ELR (cell line): ENCODE measurements around the gene KIF16B.
"Not testable (repeated sequence)": the region's sequence is repeated elsewhere in the genome, so short reads cannot be mapped to it uniquely, and the experiment has no call there.

Experiments
- DNase-seq: peaks from one replicate; pipeline ENCODE4 v3.0.0-alpha.2; 2015; ENCODE audit warnings: low read depth

The KIF16B gene

DNA sequence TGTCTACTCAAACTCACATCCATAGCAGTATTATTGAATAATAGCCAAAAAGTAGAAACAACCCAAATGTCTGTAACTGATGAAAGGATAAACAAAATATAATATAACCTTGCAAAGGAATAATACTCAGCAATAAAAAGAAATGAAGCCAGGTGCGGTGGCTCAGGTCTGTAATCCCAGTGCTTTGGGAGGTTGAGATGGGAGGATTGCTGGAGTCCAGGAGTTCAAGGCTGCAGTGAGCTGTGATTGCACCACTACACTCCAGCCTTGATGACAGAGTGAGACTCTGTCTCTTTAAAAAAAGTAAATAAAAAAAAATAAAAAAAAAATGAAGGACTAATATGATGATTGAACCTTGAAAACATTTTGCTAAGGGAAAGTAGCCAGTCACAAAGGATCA, 22.1 kb upstream of the KIF16B start:
- no peak for DNase-seq

DNA sequence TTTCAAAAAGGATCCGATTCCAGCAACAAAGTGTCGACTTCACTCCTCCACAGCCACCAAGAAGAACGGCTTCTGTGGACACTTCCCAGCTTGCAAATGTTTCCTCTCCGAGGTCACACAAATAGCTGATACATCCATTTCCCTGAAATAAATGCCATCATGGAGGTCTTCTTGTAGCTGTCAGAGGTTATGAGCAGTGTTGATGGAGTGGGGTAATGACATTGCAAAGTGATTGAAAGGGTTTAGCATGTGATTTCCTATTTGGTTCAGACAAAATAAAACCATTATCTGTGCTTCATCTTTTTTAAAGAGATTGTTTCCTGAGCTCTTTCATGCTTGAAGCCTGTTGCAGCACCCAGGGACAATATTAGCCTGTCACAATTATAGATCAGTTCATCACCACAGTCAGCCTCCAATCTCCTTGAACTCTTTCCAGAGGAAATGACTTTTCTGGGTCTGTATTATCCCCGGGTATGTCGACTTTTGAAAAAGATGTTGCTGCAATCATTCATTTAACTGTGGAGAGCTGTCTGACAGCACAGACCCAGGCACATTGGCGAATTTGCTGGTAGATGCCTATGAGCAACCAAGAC, 16.9 kb upstream of the KIF16B start:
- no peak for DNase-seq

DNA sequence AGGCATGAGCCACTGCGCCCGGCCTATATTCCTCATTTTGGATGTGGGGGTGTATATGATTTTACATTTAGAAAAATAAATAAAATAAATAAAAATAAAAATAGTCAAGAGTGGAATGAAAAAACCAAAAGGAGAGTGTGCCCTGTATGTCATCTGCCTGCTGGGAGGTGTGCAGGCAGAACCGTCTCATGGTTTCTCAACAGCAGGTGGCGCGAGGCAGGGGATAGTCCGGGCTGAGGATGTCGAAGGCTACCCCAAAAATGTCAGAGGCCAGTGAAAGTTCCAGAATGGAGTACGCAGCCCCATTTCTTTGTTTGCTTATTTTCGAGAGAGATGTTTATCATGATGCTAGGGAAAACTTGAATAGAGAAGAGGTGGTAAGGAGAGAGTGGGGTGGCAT, 16.4 kb upstream of the KIF16B start:
- DNase-seq = no peak

DNA sequence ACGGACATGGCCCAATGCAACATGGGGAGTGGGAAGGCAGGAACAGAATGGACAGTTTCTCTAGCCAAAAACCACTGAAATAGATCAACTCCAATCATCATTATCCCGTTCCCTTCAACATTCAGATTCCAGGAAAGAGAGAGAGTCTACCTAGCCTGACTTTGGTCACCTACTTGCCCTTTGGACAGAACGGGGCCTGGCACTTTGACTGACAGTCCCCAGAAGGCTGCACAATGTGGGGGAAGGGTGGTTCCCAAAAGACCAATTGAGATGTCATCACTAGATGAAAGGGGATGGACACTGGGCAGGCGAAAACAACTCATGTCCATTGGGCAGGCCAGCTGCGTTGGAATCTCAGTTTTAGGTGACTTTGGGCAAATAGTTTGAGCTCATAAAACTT, 15.0 kb upstream of the KIF16B start:
- DNase-seq = no peak

DNA sequence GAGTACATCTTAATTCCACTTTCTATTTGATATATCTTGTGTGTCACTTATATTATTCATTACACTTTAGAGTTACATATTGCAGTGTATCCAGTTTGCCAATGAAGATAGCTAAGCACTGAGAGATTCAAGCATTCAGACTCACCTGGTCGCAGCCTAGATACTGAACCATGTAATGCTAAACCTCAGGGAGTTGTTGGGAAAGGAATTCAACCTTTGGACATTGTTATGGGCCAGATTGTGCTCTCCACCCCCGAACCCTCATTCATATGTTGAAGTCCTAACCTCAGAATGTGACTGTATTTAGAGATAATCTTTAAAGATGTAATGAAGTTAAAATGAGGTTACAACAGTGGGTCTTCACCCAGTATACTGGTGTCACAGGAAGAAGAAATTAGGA, 13.8 kb upstream of the KIF16B start:
- no peak for DNase-seq

DNA sequence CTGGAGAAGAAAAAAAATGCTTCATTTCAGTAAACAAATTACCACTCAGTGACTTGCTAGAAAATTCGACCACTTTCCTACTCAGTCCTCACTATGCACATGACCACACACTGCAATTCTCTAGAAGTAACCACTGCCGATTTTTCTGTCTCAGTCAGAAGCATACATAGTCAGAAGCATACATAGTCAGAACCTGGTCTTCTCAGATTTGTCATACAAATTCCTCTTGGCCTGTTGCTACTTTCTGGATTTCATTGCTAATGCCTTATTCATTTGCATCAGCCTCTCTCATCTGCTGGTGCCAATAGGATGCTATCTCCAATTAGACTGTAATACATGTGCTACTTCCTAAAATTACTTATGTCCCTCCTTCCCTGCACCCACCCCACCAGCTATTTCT, 10.2 kb upstream of the KIF16B start:
- DNase-seq = no peak

DNA sequence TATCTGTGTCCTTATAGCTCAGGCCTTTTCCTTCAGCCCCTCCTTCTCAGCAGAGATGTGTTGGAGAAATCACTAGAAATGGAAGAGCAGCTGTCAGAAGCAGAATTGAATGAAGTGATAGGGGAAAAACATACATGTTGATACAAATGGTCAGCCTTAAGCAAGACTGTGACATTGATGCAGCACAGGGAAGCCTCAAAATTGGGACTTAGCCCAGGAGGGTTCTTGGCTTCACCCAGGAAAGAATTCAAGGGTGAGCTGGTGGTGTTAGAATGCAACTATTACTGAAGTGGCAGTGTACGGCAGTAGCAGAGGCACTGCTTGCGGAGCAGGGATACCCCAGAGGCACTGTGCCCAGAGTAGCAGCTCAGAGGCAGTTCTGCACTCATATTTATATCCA, 8.0 kb upstream of the KIF16B start:
- no peak for DNase-seq

DNA sequence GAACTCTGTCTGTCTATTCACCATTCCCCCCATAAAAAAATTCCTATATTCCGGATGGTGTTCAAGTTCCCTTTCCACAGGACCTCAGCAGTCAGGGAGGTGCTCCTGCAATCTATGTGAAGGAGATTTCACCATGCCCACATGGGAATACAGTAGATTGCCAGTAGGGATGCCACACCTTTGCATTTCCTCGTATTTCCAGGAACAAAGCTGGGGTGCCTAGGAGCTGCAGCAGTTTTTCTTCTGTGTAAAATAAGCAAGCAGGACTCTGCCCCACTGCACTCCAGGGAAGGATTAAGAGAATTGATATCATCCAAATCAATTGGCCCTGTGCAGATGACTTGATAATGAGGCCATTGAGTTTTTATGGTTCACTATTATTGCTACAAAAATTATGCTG, 7.4 kb upstream of the KIF16B start:
- no peak for DNase-seq

DNA sequence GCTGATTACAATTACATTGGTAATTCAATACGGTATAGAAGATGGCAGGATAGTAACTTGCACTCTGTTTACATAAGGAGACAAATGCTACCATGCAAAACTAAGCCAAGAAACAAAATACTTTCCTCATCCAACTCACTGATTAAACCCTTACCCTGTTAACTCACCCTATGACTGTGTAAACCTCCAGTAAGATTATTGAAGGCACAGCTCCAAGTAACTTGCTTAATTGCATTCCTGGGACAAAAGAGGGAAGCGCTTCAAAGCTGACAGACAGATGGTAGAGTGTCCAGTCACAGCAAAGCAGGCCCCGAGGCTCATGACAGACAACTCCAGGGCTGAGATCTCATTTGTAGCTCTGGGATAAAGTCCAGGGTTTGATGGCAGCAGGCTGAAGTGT, 6.9 kb upstream of the KIF16B start:
- peak; percentile 27 for DNase-seq

DNA sequence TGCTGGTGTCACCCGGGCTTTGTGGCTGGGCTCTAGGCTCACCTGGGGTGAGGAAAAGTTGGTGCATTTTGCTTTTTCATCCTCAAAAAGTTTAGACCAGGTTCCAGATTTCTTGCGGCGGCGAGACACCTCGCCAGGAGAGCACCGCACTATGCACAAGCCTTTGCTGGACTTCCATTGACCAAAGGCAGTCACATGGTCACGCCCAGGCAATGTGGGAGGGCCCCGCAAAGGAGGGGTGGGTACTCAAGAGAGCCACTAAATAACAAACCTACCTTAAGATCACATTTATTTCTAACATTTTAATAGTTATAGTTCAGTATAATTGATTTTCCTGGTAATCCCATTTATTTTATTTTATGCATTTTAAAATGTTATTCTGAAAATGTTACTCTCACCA, 3.0 kb upstream of the KIF16B start:
- no peak for DNase-seq

DNA sequence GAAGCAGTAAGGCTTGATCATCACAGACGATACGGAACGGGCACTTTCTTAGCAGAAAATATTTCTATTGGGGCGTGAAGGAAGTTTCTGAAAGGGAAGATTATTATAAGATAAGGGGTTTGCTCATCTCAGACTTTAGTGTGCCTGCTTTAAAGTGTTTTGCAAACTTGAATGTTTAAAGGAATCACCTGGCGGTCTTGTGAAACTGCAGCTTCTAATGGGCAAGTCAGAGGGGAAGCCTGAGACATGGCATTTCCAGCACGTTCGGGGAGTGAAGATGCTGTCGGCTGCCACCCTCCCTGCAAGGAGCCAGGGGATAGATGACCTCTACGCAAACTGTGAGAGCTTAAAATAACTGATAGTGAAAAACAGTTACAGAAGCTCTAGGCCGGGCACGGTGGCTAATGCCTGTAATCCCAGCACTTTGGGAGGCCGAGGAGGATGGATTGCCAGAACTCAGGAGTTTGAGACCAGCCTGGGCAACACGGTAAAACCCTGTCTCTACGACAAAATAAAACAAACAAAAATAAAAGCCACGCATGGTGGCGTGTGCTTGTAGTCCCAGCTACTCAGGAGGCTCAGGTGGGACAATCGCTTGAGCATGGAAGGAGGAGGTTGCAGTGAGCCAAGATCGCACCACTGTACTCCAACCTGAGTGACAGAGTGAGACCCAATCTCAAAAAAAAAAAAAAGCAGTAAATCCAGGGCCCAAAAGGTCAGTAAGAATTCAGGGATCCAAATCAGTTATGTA, 2.3 kb upstream of the KIF16B start:
- DNase-seq = no peak

DNA sequence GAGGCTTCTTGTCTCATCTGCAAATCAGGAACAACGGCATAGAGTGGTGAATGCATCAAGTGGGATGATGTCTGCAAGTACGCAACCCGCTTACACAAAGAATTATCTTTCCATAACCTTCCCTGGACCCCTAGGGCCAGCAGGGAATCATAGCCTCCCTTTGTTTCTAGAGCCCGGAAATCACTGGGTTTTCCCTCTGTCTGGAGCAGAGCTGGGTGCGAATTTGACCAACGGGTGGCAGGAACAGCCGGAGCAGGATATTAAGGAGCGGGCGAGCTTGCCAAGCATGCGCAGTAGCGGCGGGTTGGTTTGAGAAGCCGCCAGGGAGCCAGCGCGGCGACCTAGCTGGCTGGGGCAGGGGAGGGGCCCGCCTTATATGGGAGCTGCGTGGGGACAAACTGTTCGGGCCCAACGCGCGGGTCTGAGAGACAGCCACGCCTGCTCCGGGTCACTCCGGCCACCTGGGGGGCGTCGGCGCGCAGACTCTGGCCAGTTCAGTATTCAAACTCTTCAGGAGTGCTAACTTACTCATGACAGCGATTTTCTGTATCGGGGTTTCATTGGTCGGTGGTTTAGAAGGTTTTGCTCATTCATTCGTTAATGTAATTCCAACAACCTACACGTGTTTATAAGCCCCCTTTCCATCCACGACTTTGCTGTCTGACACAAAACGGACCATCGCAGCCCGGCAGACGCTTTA, 1.6 kb upstream of the KIF16B start:
- DNase-seq = peak; percentile 71

DNA sequence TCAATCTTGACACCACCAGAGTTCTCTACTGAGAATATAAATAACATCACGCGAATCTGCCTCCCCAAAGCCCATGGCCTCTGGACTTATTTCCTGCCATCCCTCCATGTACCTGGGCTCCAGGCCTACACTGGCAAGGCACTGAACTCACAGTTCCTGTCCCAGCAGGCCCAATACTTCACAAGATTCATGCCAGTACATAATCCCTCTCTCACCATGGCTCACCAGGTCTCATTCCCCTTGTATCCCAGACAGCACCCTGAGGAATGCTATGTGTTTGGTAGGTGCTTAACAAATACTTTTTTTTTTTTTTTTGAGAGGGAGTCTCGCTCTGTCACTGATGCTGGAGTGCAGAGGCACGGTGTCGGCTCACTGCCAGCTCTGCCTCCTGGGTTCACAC, 1.9 kb downstream of the KIF16B start:
- no peak for DNase-seq

DNA sequence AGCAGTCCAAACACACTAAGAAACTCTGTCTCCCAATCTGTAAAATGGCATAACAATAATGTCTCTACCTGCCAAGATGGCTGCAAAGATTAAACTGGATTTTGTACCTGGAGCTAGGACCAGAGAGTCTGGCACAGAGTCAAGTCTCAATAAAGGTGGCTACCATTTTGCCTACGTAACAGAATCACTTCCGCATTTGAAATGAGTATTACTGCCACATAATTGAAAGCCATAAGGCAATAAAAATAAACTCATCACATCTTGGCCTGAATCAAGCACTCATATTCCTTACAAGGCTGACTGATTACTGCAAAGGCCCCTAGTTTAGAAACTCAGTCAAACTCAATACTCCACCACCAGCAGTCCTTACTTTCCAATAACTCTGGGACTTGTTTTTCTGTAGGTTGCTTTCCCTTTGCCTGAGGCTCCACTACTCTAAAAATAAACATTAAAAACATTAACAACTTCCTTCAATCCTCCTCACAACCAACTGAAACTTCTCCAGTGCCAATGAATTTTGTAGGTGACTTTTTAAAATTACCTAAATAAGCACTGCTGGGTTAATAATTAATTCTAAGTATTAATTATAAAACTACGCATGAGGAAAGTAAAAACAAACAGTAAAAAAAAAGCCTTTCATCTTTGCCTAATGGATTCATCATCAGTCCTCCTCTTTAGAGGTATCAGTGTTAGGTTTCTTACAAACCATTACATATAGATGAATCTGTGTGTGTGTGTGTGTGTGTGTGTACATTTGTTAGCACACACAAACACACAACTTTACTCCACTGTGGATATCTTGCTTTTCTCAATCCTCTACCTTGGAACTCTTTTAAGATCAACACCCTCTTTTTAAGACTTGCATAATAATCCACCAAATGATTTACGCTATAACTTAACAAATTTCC, 3.7 kb downstream of the KIF16B start:
- DNase-seq = no peak

DNA sequence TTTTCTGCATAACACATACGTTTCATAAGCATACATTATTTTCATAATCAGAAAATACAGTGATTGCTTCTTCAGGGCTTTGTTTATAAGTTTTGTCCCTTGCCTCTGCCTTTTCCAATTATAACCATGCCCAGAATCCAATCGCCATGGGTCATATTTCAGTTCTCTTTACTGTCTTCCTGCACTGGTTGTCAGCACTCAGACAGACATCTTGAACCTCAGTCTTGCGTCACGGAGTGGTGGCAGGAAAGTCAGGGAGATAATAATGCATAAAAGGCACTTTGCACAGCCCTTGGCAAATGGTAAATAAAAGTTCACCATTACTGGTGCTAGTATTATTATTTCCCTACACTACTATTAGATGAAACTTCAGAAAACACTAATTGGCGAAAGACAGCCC, 7.2 kb downstream of the KIF16B start:
- DNase-seq = no peak

DNA sequence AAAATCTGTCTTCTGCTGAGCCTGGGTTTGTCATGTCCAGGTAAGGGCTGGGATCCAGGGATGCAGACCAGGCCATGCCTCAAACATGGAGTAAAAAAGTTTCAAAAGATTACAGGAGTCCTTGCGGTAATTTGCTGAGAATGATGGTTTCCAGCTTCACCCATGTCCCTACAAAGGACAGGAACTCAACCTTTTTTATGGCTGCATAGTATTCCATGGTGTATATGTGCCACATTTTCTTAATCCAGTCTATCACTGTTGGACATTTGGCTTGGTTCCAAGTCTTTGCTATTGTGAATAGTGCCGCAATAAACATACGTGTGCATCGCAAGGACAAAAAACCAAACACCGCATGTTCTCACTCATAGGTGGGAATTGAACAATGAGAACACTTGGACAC, 9.2 kb downstream of the KIF16B start:
- not testable (repeated sequence) for DNase-seq

DNA sequence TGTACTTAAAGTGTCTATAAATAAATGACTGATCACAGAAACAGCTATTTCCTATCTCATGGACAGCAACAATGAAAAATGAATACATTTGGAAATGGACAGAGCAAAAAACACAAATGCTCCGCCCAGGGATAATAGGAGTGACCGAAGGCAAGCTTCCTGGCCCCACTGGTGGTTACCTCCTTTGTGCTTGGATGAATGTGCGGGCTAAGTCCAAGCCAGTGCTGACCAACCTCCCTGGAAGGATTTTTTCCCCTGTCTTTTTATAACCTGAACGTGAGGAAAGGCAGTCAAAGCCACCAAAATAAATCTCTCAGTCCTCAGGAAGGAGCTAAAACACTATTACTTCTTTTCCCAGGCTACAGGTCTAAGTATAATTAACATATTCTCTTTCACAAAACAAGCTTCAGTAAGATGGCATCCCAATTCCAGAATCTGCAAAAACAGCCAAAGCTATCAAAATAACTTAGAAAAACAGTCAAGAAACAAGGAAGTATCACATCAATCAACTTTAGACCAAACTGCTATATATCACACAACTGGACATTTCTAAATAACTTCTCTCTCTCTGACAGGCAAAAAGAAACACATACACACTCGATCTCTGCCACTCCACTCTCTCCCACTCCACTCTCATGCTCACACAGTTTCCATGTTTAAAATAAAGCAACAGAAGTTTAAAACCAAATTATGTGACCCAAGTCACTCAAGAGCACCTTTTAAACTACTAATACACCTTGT, 10.0 kb downstream of the KIF16B start:
- no peak for DNase-seq

DNA sequence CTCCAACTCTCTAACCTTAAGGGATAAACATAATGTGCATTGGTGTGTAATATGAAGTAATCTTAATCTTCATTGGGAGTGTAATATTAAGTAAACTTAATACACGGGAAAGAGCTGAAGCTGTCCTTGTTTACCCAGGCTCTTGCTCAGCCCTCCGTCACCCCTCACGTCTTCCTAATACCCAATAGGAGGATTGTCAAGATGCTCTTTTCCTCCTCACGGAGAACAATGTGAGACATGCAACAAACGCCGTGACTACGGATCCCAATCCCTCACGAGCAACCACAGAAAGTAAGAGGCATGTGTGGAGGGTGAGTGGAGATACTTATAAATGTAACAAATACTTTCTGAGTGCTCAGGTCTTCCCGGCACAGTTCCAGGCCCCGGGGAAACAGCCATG, 11.0 kb downstream of the KIF16B start:
- no peak for DNase-seq

DNA sequence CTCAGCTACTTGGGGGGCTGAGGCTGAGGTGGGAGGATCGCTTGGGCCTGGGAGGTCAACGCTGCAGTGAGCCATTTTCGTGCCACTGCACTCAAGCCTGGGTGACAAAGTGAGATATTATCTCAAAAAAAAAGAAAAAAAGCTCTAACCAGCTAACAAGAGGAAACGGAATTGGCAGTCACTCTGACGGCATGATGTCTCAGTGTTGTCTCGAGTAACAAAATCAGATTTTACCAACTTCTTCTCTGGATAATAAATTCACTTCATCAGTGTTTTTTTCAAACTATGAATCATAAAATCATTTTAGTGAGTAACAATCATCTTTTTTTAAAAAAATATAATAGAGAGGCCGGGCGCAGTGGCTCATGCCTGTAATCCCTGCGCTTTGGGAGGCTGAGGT, 12.6 kb downstream of the KIF16B start:
- DNase-seq = no peak

DNA sequence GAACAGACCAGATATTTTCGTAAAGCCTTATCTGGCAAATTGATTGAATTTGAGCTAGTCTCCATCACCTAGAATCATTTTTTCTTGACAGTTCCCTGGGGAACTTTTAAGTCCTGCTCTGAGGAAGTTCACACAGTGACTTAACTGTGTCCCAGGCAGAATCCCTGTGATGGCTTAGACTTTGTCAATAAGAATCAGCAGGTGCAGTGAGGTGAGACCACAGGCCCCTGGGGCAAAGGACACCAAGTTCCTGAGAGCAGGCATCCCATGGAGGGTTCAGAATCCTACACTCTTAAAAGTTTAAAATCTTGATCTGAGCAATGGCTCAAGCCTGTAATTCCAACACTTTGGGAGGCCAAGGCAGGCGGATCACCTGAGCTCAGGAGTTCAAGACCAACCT, 13.0 kb downstream of the KIF16B start:
- DNase-seq = no peak

DNA sequence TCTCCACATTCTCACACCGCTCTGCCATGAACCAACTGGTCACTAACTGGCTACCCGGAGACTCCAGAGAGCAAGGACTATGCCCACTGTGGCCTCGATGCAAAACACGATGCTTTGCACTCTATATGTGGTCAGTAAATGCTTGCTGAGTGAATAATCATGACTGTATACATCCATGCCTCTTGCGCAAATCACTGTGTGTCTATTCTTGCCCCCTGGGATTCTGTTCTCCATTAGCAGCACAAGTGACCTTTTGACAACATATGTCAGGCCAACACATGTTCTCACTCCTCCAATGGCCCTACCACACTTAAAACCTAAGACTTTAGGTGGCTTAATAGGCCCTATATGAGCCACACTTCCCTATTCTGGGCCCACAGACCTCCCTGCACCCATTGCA, 16.9 kb downstream of the KIF16B start:
- peak; percentile 69 for DNase-seq

DNA sequence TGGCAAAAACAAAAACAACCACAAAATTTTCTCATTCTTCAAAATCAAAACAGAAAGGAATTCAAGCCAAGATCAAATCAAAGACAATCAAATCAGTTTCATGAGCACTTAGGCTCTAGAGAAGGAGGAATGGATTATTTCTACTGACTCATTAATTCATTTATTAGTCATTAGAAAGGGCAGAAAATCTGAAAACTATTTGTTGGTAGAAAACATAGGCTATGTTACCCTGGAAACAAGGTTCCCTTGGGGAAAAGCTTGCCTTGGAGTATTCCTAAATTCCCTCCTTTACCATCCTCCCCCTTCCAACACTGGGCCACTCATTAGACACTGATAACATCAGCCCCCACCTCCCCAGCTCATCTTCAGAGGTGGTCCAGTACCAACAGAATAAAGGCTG, 17.5 kb downstream of the KIF16B start:
- no peak for DNase-seq
